Trophoblast cell (in vitro differentiated cells and primary cell): ENCODE measurements around the gene CACNA2D3.

ENCODE experiments used
- DNase-seq, 2 donors: peaks; one replicate each; pipeline ENCODE4 v3.0.0-alpha.2; 2016
- H2AFZ ChIP-seq: 2 replicates; pipeline ENCODE4 v1.6.1; 2013; ENCODE audit warnings: low read length, moderate library complexity, mild to moderate bottlenecking; ENCODE audit not compliant: insufficient read depth, poor library complexity
- H2AK5ac ChIP-seq: 2 replicates; pipeline ENCODE4 v1.6.1; 2013; ENCODE audit warnings: mild to moderate bottlenecking, low read length
- H2BK120ac ChIP-seq: 2 replicates; pipeline ENCODE4 v1.6.1; 2013; ENCODE audit warnings: low read length, mild to moderate bottlenecking, moderate library complexity; ENCODE audit not compliant: insufficient read depth, poor library complexity
- H2BK12ac ChIP-seq: 2 replicates; pipeline ENCODE4 v1.6.1; 2013; ENCODE audit warnings: mild to moderate bottlenecking, low read length, moderate library complexity
- H2BK5ac ChIP-seq: 2 replicates; pipeline ENCODE4 v1.6.1; 2013; ENCODE audit warnings: low read length, low read depth, moderate library complexity, mild to moderate bottlenecking; ENCODE audit not compliant: poor library complexity
- H3K14ac ChIP-seq: 2 replicates; pipeline ENCODE4 v1.6.1; 2013; ENCODE audit warnings: mild to moderate bottlenecking, low read length
- H3K18ac ChIP-seq: 2 replicates; pipeline ENCODE4 v1.6.1; 2013; ENCODE audit warnings: mild to moderate bottlenecking, low read length
- H3K23ac ChIP-seq: 2 replicates; pipeline ENCODE4 v1.6.1; 2013; ENCODE audit warnings: low read length
- H3K27ac ChIP-seq: 2 replicates; pipeline ENCODE4 v1.5.1; 2013; ENCODE audit warnings: low read depth, mild to moderate bottlenecking, inconsistent platforms, low read length, moderate library complexity
- H3K27me3 ChIP-seq: 2 replicates; pipeline ENCODE4 v1.6.1; 2013; ENCODE audit warnings: inconsistent platforms, mild to moderate bottlenecking, low read length, moderate library complexity; ENCODE audit not compliant: insufficient read depth
- H3K36me3 ChIP-seq, 2 experiments: 1 replicate in 1 of 2; 2 replicates in 1 of 2; pipeline ENCODE4 v1.6.1; 2013; ENCODE audit warnings: low read length in 2 of 2, mild to moderate bottlenecking in 2 of 2, moderate library complexity in 1 of 2; ENCODE audit not compliant: insufficient read depth in 2 of 2, control insufficient read depth in 1 of 2
- H3K4ac ChIP-seq: 2 replicates; pipeline ENCODE4 v1.6.1; 2013; ENCODE audit warnings: low read depth, mild to moderate bottlenecking, low read length, moderate library complexity
- H3K4me1 ChIP-seq, 2 experiments: 1 replicate in 1 of 2; 2 replicates in 1 of 2; pipeline ENCODE4 v1.6.1; 2013; ENCODE audit warnings: low read length in 2 of 2, mild to moderate bottlenecking in 2 of 2, moderate library complexity in 1 of 2; ENCODE audit not compliant: insufficient read depth in 2 of 2, control insufficient read depth in 1 of 2
- H3K4me2 ChIP-seq: 2 replicates; pipeline ENCODE4 v1.6.1; 2013; ENCODE audit warnings: inconsistent platforms, mild to moderate bottlenecking, low read length, moderate library complexity
- H3K4me3 ChIP-seq: 2 replicates; pipeline ENCODE4 v1.5.1; 2013; ENCODE audit warnings: mild to moderate bottlenecking, low read depth, low read length, inconsistent platforms
- H3K79me1 ChIP-seq: one replicate; pipeline ENCODE4 v1.6.1; 2013; ENCODE audit warnings: low read length
- H3K79me2 ChIP-seq: 2 replicates; pipeline ENCODE4 v1.6.1; 2013; ENCODE audit warnings: low read length, mild to moderate bottlenecking; ENCODE audit not compliant: control insufficient read depth, insufficient read depth, poor library complexity
- H3K9ac ChIP-seq: 2 replicates; pipeline ENCODE4 v1.6.1; 2013; ENCODE audit warnings: mild to moderate bottlenecking, low read length
- H3K9me3 ChIP-seq: 2 replicates; pipeline ENCODE4 v1.6.1; 2013; ENCODE audit warnings: low read depth, mild to moderate bottlenecking, control low read depth, inconsistent platforms, low read length; ENCODE audit not compliant: insufficient read depth
- H4K12ac ChIP-seq: 2 replicates; pipeline ENCODE4 v1.6.1; 2013; ENCODE audit warnings: low read depth, mild to moderate bottlenecking, low read length, moderate library complexity
- H4K8ac ChIP-seq: 2 replicates; pipeline ENCODE4 v1.6.1; 2013; ENCODE audit warnings: low read depth, mild to moderate bottlenecking, low read length, moderate library complexity
- H4K91ac ChIP-seq: one replicate; pipeline ENCODE4 v1.6.1; 2013; ENCODE audit warnings: low read depth, mild to moderate bottlenecking, low read length, moderate library complexity
- WGBS: extraction: QIAGEN DNeasy Blood & Tissue Kit; methylation state at CpG from one replicate; pipeline ENCODE4 v1.1.7; 2013; ENCODE audit warnings: missing lambda C conversion rate; ENCODE audit not compliant: insufficient read length, insufficient coverage; ENCODE audit errors: extremely low coverage; 5-methylcytosine and 5-hydroxymethylcytosine counted together

The CACNA2D3 gene

GRCh38 chr3:54347933-54348332 lies 225.6 kb downstream of the CACNA2D3 start:
- no peaks in the 10 kb centered on the region for H3K36me3 ChIP-seq
- H3K14ac ChIP-seq, result no peak overlapping the region
- DNase-seq, result no peak
- no peak overlapping the region for H3K4me2 ChIP-seq
- H4K12ac ChIP-seq, result no peak overlapping the region
- H3K23ac ChIP-seq, result no peak overlapping the region
- H4K8ac ChIP-seq, result no peak overlapping the region
- no peak overlapping the region for H2BK5ac ChIP-seq
- H4K91ac ChIP-seq, result no peak overlapping the region
- H2BK120ac ChIP-seq, result no peak overlapping the region
- peaks cover 2% of the 10 kb centered on the region for H3K79me1 ChIP-seq
- H3K79me2 ChIP-seq, result no peaks in the 10 kb centered on the region
- no peak overlapping the region for H3K9ac ChIP-seq
- no CpG with 5 or more reads among the region's 2 CpGs for WGBS
- H3K4me1 ChIP-seq, result peaks cover 8 to 18% of the 10 kb centered on the region in 2 experiments
- H3K4ac ChIP-seq, result no peak overlapping the region
- no peak overlapping the region for H3K4me3 ChIP-seq
- no peak overlapping the region for H2AFZ ChIP-seq
- H2BK12ac ChIP-seq, result no peak overlapping the region
- H3K18ac ChIP-seq, result no peak overlapping the region
- H3K27me3 ChIP-seq, result no peaks in the 10 kb centered on the region
- no peak overlapping the region for H3K27ac ChIP-seq
- H2AK5ac ChIP-seq, result no peak overlapping the region
- no peaks in the 10 kb centered on the region for H3K9me3 ChIP-seq

- Histone ChIP-seq H3K27me3 (no peaks in the 10 kb centered on the region), H4K12ac (no peak overlapping the region), H3K23ac (no peak overlapping the region), H4K91ac (no peak overlapping the region), H3K18ac (no peak overlapping the region), H2BK12ac (no peak overlapping the region), H2BK120ac (no peak overlapping the region), H3K36me3 (no peaks in the 10 kb centered on the region), H3K4ac (no peak overlapping the region), H2AFZ (no peak overlapping the region), H3K27ac (no peak overlapping the region), H2BK5ac (no peak overlapping the region), H3K9me3 (no peaks in the 10 kb centered on the region), H2AK5ac (no peak overlapping the region), H3K14ac (no peak overlapping the region), H3K79me2 (no peaks in the 10 kb centered on the region), H3K79me1 (no peaks in the 10 kb centered on the region), H3K4me3 (no peak overlapping the region), H3K9ac (no peak overlapping the region), H3K4me2 (no peak overlapping the region), H4K8ac (no peak overlapping the region), H3K4me1 (peaks cover 6 to 15% of the 10 kb centered on the region in 2 experiments)
- no peak for DNase-seq
- no CpG with 5 or more reads among the region's 4 CpGs for WGBS
Observed at GRCh38 chr3:54349231-54349652, 226.9 kb downstream of the CACNA2D3 start.

GRCh38 chr3:54349691-54350090 lies 227.3 kb downstream of the CACNA2D3 start:
- no peak overlapping the region for H3K4ac ChIP-seq
- no peak overlapping the region for H3K18ac ChIP-seq
- no peak overlapping the region for H2AK5ac ChIP-seq
- H2BK120ac ChIP-seq, result no peak overlapping the region
- WGBS, result no CpG with 5 or more reads among the region's 4 CpGs
- H4K91ac ChIP-seq, result no peak overlapping the region
- no peak for DNase-seq
- H3K4me1 ChIP-seq, result peaks cover 2 to 11% of the 10 kb centered on the region in 2 experiments
- no peaks in the 10 kb centered on the region for H3K79me2 ChIP-seq
- H3K27me3 ChIP-seq, result no peaks in the 10 kb centered on the region
- H4K12ac ChIP-seq, result no peak overlapping the region
- H4K8ac ChIP-seq, result no peak overlapping the region
- no peak overlapping the region for H3K4me3 ChIP-seq
- no peak overlapping the region for H2BK5ac ChIP-seq
- H3K4me2 ChIP-seq, result no peak overlapping the region
- H3K9ac ChIP-seq, result no peak overlapping the region
- no peaks in the 10 kb centered on the region for H3K36me3 ChIP-seq
- H3K9me3 ChIP-seq, result no peaks in the 10 kb centered on the region
- no peak overlapping the region for H3K27ac ChIP-seq
- no peak overlapping the region for H2BK12ac ChIP-seq
- H3K79me1 ChIP-seq, result no peaks in the 10 kb centered on the region
- H3K14ac ChIP-seq, result no peak overlapping the region
- H3K23ac ChIP-seq, result no peak overlapping the region
- H2AFZ ChIP-seq, result peak overlapping the region; percentile 25

GRCh38 chr3:54353546-54353945 lies 231.2 kb downstream of the CACNA2D3 start:
- Histone ChIP-seq H3K4me2 (no peak overlapping the region), H2BK5ac (no peak overlapping the region), H3K9ac (no peak overlapping the region), H3K4ac (no peak overlapping the region), H3K4me3 (no peak overlapping the region), H4K91ac (no peak overlapping the region), H3K9me3 (no peaks in the 10 kb centered on the region), H2BK12ac (no peak overlapping the region), H4K8ac (no peak overlapping the region), H3K79me1 (no peaks in the 10 kb centered on the region), H3K23ac (no peak overlapping the region), H3K18ac (no peak overlapping the region), H3K36me3 (no peaks in the 10 kb centered on the region), H4K12ac (no peak overlapping the region), H3K4me1 (peaks cover 2 to 9% of the 10 kb centered on the region in 2 experiments), H2AFZ (no peak overlapping the region), H3K27ac (no peak overlapping the region), H3K14ac (no peak overlapping the region), H2BK120ac (no peak overlapping the region), H3K79me2 (no peaks in the 10 kb centered on the region), H3K27me3 (no peaks in the 10 kb centered on the region), H2AK5ac (no peak overlapping the region)
- DNase-seq, result no peak
- no CpG with 5 or more reads among the region's 5 CpGs for WGBS
